Activated CD8-positive, alpha-beta memory T cell treated with anti-CD3 and anti-CD28 coated beads, Interleukin-2, amount 50 U/mL, for 48 hours (primary cell): Measurements from ENCODE around the gene ELL.
"Not testable (repeated sequence)": the region's sequence is repeated elsewhere in the genome, so short reads cannot be mapped to it uniquely, and the experiment has no call there.

ENCODE experiments used
- DNase-seq: peaks from one replicate; pipeline ENCODE4 v3.0.0-alpha.2; 2020

ELL gene

DNA sequence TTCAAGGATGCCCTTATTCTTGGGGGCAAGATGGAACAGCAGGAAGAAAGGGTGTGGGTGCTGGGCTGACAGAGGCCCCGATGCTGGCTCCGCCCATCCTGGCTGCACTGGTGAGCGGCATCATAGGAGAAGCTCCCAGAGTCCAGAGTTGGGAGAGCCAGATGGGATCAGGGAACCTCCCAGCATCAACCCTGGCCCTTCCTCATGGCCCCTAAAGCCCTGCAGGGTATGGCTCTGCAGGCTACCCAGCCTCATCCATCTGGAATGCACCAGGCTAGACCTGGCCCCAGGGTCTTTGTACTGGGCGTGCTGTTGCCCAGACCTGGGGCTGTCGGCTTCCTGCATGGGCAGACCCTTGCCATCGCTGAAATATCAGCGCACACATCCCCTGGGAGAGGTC is 7.9 kb upstream of the ELL start:
- no peak for DNase-seq

DNA sequence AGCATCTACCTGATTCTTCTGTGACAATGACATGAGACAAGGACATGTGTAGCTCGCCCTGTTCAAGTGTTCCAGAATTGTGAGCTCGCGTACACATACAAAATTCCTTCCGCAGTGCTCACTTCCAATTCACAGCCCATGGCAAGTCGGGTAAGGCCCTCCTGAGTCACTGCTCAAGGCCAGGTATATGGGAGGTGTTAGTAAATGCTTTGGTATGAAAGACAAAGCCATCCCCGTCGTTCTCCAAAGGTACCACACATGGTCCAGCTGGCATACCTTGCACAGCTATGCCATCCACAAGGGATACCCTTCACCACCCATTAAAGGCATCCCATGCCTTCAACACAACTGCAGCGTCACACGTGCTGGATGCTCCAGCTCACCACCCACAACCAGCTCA is 4.4 kb upstream of the ELL start:
- DNase-seq = no peak

DNA sequence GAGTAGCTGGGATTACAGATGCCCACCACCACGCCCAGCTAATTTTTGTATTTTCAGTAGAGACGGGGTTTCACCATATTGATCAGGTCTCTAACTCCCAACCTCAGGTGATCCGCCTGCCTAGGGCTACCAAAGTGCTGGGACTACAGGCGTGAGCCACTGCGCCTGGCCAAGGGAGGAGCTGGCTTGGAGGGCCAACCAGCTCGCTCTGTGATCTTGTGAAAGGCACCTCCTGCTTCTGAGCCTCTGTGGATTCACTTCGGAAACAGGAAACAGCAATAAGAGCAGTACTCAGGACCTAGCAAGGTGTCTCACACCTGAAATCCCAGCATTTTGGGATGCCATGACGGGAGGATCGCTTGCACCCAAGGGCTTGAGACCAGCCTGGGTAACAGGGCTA is 2.0 kb upstream of the ELL start:
- no peak for DNase-seq

DNA sequence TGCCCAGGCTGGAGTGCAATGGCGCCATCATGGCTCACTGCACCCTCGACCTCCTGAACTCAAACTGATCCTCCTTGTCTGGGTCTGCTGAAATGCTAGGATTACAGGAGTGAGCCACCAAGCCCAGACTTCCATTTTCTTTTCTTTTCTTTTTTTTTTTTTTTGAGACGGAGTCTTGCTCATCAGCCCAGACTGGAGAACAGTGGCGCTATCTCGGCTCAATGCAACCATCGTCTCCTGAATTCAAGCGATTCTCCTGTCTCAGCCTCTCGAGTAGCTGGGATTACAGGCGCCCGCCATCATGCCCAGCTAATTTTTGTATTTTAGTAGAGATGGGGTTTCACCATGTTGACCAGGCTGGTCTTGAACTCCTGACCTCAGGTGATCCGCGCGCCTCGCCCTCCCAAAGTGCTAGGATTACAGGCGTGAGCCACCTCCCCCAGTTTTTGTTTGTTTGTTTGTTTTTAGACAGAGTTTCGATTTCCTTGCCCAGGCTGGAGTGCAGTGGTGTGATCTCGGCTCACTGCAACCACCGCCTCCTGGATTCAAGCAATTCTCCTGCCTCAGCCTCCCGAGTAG is 1.1 kb upstream of the ELL start:
- not testable (repeated sequence) for DNase-seq

DNA sequence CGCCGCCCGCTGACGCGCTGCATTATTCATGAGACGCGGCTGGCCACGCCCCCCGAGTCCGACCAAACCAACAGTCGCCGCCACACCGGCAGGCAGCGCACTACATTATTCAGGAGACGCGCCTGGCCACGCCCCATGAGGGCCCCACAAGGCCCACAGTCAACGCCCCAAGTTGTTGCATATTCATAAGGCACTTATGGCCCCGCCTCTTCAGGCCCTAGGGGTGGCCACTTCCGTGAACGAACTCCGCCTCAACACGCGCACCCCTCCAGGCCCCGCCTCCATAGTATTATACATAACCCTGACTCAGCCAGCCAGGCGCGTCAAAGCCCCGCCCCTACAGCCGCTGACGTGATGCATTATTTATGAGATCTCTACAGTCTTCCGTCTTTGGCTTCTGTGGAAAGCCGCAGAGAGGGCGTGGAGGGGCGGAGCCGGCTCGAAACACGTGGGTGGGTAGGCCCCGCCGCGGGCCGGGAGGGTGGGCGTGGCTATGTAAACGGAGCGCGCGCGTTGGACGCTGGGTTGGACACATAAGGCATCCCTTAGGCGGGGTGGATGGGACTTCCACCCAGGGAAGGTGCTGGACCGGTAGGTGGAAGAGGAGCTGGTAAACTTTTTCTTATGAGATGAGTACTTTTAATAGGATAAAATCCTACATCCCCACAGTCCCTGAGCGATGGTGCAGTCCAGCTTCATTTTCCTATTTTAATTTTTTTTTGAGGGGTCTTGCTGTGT is 423 bp upstream of the ELL start:
- peak; percentile 100 for DNase-seq

DNA sequence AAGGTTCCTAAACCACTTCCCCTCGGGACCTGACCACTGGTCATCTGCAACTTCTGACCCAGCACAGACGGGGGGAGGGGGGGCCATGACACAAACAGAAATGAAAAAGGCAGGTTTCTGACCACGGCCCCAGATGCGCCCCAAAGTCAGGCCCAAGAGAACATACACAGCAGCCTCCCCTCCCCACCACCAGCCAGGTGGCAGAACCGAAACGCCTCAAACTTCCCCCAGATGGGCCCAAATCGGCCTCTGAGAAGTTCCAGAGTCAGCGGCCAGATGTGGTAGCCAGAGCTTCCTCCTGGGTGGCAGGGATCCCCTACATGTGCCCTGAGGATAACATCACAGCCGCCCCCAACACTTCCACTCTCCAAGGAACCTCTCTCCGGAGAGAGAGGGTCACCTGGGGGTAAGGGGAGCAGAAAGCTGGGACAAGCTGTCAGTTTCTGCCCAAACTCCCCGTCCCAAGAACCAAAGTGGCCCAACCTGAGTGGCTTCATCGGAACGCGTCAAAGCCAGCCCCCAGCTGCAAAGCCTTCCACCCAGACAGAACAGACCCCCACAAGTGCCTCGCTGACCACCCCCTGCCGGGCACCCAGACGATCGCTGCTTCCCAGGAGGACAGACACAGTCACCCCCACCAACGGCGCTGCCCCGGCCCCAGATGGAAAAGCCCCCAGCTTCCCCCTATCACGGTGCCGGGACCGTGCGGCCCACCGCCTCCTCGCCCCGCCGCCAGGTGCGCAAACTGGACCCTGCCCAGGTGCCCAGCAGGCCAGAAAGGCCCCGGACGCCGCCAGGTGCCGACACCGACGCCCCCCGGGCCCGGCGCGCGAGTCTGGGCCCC is 800 bp downstream of the ELL start:
- DNase-seq = peak; percentile 63

DNA sequence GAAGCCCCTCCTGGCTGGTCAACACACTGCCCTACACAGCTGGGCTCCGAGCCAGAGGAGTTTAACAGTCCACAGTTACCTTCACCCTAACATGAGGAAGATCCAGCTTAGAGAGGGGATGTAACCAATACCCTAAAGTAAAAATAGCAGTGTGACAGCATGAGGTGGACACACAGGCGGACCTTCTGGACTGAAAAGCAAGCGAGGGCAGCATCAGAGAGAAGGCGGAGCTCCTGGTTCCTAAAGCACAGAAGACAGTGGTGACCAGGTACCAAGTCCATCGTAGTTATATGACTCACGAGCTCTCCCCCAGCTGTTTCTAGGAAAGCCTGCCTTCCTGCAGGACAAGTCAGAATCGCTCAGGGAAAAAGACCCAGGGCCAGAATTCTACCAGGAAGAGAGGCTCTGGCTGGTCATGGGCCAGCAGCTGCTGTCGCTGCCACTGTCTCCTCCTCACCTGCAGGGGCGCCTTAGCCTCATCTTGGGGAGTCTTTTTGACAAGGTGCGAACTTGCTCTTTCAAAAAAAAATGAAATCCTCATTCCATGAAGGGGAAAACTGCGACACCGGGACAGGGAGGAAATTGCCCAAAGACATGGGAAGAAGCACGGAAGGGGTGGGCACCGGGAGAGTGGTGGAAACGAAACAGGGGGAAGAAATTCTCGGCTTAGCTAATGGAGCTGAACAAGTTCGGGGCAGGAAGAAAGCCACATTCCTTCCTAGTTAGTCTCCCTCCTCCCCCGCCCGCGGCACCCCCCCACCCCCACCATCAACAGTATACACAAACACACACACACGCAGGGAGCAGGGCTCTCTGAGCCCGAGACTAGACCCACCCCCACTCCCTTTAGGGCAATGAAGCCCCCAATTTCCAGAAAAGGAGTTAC is 1.7 kb downstream of the ELL start:
- DNase-seq = peak; percentile 75

DNA sequence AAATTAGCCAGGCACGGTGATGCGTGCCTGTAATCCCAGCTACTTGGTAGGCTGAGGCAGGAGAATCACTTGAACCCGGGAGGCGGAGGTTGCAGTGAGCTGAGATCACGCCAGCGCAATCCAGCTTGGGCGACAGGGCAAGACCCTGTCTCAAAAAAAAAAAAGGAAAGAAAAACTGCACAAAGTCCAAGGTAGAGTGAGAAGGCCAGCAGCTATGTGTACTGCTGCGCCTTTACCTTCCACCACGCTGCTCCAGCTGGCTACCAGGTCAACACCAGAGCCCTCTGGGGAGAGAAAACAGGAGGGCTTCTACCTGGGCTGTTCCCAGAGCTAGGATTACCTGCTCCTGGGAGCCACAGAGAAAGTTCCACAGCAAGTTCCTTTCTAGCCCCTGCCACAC is 3.2 kb downstream of the ELL start:
- no peak for DNase-seq

DNA sequence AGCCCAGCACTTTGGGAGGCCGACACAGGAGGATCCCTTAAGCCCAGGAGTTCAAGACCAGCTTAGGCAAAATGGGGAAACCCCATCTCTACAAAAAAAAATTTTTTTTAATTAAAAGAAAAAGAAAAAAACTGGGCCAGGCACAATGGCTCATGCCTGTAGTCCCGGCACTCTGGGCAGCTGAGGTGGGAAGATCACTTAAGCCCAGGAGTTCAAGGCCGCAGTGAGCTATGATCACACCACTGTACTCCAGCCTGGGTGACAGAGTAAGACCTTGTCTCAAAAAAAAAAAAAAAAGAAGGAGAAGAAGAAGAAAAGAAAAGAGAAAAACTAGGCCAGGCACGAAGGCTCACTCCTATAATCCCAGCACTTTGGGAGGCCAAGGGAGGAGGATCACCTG is 4.3 kb downstream of the ELL start:
- no peak for DNase-seq

DNA sequence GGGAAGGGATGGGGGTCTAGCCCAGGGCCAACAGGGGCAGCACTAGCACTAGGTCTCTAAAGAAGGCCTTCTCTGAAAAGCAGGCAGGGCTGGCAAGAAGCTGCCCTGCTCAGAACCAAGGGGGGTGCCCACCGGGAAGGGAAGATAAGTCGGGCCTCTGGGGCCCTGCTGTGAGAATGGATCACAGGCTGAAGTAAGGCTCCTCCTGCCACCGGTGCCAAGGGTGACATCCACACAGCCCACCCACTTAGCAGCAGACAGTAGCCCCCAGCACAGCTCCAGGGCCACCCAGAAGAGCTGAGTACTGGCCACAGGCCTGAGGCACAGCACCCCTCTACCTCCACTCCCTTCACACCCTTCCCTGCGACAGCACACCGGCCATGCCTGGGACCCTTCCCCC is 5.9 kb downstream of the ELL start:
- DNase-seq = no peak

DNA sequence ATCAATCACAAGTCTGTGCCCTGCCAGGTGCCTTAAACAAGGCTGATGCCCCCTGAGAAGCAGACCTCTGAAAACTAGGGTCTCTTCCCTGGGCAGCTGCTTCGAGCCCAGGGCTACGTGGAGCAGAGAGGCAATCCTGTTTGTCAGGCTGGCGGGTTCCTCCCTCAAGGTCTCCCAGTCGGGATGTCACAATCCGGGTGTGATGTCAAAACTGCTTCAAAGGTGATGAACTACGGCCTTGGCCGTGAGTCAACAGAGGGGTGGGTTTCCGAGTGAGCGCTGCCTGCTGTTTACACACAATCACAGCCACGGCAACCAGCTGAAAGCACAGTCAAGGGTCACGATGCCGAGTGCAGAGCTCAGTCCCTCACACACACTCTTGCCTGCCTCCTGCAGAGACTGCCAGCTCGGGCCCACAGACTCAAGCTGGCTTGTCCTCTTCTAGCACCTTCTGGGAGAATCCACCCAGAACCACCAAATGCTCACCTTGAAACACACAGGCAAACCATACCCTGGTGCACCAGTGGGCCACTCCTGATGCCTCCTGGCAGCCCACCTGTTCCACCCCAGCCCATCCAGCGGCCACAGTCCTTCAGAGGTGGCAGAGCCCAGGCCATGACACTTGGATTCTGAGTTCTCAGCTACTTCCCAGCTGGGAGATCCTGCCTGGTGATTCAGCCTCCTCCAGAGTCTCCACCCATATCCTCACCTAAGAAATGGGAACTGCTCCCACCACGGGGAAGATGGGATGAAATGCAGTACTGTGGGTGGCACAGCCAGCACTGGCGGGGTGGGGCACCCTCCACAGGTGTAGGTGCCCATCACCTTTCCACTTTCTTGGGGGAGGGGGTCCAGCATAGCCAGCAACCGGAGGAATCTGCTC is 6.8 kb downstream of the ELL start:
- no peak for DNase-seq

DNA sequence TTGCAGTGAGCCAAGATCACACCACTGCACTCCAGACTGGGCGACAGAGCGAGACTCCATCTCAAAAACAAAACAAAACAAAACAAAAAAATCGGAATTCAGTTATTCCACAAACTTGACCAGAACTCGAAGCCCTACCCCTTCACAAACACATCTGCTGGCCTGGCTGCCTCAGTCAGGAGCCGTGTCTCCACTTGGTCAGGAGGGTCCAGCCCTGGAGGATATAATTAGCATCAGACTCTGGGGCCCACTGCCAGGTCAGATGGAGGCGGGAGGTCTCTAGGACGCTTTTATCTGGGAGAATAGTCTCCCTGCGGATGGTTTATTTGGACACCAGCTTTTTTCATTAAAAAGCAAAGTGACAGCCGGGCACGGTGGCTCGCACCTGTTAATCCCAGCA is 8.0 kb downstream of the ELL start:
- no peak for DNase-seq

DNA sequence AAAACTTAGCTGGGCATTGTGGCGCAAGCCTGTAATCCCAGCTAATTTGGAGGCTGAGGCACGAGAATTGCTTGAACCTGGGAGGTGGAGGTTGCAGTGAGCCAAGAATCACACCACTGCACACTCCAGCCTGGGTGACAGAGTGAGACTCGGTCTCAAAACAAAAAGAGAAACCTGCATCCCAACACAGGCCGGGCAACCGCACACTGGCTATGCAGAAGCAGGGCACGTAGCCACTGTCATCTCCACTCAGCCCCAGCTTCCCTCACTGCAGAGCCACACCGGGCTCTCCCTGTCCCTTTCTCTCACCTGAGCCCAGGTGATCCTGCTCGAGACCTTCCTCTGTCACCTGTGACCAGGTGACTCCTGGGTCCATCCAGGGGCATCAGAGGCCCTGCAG is 11.7 kb downstream of the ELL start:
- DNase-seq = no peak

DNA sequence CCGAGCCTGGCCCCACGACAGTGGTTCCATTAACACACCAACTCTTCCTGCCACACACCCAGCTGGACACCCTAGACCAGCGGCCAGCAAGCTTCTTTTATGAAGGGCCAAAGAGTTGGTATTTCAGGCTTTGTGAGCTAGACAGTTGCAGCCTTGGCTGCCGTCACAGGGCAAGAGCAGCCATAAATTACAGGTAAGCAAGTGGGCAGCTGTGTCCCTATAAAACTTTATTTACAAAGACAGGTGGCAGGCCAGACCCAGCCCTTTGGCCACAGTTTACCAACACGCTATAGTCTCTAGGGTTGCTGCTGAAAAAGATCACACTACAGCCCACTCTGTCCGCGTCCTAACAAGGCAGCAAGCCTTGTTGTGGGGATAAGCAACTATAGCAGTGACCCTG is 13.3 kb downstream of the ELL start:
- DNase-seq = no peak

DNA sequence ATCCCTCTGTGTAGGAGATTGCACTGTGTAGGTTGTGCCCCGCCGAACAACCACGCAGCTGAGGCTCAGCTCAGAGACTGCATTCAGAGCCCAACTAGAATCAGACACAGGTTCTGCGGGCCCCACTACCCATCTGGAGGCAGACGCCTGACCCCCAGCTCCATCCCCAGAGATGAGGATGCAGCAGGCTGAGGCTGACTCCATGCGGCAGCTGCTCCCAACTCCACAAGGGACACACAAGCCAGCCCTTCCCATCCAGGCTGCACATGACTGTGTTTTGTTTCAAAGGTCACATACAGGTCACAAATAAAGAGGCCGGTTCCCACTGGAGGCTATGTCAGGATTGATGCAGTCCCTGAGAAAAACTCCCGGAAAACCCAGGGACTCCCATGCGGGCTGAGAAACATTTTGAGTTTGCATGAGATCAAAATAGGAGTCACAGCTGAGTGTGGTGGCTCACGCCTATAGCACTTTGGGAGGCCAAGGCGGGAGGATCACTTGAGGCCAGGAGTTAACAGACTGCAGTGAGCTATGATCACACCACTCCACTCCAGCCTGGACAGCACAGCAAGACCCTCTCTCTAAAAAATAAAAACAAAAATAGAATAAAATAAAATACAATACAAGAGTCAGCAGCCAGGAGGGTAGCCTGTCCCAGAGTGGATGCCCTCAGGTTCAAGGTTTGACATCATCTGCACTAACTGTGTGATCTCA is 14.0 kb downstream of the ELL start:
- DNase-seq = no peak

DNA sequence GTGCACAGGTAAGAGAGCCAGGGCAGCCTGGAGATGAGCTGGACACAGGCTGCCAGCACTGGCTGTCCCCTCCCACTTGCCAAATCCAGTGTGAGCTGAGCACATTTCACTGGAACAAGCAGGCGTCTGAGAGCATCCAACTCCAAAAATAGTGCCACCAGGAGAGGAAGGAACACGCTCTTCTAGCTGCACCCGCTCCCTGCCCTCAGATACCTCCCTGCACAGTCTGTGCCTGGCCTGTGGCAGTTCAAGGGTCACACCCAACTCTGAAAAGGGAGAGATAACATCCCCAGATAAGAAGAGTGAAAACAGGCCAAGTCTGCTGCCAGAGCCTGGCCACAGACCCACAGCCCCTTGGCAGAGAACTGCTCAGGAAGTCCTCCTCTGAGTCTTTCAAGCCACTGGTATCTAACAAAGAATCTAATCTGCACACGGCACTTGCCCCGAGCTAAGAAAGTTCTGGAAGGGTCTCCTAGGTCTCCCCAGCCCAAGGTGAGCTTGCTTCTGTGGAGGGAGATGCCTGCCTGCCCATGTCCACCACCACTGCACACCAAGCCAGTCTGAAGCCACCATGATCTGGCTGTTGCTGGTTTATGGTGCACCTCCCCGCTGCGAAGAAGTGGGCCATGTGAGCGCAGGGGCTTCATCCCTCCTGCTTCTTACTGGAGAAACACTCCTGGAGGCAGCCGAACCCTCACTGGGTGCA is 14.7 kb downstream of the ELL start:
- DNase-seq = no peak

DNA sequence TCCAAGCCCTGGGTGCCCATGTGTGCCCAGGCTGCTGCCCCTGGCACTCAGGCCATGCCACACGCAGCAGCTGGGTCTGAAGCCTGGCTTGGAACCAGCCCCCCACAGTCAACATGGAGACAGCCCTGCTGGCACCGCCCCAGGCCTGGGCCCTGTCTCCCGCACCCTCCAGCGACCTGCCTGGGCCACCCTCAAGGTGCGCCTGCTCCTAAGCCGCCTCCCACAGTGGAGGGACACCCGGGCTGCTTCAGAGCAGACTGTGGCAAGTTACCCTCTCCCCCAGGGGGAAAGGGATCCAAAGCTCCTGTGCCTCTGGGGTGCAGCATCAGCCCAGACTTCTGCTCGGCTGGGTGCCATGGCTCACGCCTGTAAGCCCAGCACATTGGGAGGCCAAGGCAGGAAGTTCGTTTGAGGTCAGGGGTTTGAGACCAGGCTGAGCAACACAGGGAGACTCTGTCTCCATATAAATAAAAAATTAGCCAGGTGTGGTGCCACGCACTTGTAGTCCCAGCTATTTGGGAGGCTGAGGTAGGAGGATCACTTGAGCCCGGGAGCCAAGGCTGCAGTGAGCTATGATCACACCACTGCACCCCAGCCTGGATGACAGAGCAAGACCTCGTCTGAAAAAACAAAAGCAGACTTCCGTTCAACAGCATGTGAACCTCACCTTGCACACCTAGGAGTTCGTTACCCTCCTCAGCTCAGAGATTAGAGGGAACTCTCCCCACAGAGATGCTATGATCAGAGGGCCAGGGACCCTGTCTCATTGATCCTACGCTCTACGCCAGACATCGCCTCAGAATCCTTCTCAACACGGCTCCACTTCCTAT is 15.6 kb downstream of the ELL start:
- DNase-seq = no peak

DNA sequence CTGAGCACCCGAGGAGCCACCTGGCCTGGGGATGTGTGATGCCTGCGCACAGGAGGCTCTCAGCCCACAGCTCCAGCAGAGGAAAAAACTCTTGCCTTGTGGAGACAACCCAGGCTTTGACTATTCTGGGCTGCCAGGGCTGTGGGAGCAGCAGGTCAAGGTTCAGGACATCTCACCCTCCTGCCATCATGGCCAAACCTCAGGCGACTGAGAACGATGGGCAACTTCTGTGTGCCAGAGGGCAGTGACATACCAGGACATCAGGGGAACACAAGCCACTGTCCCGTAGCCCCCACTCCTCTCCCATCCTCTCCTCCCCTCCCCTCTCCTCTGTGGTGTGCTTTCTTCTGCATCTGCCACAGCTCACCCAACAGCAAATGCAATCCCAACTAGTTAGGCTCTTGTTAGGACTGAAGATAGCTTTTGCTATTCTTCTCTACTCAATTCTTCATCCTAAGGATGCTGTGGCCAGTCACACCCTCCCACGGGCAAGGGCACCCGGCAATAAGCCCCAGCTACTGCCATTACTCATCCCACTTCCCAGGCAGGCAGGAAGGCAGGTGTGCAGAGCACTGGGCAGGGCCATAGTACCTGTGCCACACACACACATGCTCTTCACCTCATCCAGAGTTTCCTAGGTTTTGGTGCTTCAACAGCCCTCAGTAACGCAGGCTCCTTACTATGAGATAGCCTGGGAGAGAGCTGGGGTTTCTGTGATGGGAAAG is 16.8 kb downstream of the ELL start:
- no peak for DNase-seq
